CMK (cell line): Measurements from ENCODE around the gene ATG10.
A peak's percentile ranks its signal among the peaks of the same experiment; 100 is the strongest.

Experiments
- DNase-seq: peaks from one replicate; pipeline ENCODE4 v3.0.0-alpha.2; 2010; ENCODE audit warnings: low read depth

ATG10 gene

DNA sequence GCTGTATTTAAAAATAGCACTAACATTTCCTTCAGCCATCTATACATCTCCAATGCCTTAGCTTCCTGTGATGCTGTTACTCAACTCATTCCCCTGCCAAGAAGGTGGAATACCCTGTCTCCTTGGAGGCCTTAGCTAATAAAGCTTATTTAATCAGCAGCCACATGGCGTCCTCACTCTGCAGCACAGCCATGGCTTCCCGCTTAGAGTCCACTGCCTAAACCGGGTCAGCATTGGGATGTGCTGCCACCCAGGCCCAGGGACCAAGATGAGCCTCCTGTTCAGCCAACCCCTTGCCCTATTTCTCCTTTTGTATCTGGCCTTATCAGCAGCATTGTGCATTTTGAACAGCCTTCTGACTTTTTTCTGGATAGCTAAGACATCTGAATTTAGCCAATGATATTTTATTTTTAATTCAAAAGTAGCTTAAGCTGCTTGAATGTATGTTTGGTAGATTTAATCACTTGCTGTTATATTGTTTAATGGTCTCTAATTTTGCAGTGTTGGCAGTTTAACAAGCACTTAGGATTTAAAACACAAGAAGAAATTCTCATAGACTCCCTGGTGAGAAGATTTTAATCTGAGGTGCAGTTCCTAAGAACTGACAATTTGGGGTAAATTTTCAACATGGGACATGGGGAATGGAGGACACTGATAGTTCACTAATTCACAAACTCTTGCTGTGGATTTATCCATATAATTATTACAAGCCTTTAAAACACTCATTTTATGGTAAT, 193.3 kb downstream of the ATG10 start:
- no peak for DNase-seq

DNA sequence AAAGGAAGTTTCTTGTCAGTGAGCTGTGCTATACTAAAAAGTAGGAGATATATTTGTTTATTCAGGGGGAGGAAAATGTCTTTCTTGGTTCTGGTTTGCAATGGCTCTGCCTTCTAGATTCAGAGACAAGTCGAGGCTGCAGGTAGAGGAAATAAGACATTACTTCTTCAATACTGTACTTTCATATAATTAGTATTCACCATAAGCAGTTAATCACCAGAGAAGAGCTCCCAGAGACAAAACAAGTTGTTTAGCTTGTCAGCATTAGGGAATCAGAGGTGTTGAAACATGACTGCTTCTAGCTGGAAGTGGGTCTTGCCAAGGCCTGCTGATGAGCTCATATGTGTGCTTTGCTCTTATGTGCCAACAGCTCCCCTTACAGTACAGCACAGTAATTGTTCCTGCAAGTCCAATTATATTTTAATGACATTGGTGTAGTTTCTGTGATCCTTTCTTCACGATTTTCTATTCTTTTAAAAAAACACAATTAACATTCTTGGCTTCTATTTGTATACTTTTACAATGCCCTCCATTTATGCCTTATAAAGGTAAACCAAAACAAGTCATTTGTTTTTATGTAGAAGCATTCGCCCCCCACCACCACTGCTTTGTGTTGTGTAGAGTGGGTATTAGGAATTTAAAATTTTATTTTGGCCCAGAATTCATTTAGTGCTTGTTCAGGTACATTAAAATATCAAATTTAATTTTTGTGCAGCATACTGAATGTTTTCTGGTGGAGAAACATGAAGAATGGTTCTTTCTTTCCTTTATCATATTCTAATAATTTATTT, 194.1 kb downstream of the ATG10 start:
- DNase-seq = peak; percentile 15

DNA sequence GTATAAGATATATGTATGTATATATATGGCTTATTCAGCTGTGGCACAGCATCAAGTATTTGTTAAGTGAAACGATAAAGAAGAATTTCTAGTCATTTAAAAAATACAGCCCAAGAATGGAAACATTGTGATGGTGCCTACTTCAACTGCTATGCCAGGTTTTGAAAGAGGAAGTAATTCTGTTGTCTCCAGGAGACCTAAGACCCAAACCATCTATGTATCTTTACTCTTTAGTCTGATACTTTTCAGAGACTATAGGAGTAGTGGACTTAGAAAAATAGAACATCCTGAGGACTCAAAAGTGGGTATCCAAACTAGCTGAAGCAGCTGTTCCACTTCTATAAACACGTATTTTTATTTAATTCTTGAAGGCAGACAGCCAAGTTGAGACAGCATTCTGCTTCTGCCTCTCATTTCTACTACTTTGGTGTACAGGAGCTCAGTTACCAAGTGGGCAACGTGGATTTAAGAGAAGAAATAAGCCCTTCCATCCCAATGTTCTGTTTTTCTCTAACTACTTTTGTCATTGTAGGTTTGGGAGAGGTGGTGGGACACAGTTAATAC, 195.6 kb downstream of the ATG10 start:
- no peak for DNase-seq

DNA sequence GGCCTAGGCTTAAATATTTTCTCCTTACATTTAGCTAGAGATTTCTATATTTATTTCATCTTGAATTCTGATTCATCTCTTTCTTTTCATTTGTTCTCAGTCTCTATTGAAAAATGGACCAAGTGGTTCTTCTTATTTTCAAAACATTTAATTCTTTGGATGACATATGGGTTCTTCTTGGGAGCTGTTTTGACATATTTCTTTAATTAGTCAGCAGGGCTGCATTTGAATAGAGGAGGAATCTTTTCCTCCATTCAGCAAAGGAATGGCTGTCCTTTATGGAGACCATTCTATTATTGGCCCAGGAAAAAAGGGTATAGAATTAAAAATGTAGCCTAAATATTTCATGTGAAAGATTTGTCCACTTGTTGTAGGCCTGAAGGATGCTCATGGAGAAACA, 196.5 kb downstream of the ATG10 start:
- no peak for DNase-seq

DNA sequence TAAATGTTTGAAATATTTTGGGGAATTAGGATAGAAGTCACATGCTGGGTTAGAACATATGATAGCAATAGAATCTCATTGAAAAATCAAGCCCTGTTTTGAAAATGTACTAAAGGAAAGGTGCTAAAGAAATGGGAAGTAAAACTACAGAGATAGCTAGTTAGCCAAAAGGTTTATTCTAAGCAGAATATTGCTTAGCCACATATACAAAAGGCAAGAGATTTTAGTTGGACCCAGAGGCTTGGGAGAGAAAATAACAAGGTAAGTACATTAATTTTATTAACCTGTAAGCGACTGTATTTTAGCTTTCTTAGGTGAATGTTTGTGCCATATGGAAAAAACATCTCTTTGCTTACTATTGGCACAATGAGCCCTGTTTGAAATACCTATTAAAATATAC, 198.1 kb downstream of the ATG10 start:
- DNase-seq = no peak

DNA sequence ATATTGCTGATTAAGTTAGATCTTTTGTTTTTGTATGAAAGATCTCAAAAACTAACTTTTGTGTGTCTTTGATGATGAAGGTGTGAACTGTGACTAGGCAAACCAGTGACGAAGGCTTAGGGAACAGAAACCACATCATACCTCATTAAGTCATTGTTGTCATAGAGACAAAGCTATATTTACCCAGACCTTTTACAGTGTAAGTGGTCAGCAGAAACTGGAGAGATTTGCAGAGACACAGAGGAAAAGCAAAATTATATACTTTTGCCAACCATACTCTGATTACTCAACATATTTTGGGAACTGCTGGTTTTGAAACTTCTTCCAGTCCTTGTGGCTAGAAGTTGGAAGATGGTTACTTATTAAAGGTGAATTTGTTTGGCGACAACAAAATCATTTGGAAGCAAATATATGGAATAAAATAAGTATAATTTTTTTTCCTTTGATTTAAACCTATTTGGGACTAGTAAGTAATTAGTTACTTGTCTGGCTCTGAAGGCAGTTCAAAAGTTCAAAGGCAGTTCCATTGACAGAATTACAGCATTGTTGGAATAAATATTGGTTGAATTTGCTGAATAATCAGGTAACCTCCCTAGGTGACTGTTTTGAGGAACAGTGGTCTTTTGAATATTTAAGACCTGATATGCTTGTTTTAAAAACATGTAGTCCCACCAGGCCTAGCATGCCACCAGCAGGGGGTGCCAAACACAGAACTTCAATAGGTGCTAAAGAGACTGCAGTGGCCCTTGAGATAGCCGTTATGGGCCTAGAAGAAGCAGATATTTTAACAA, 202.5 kb downstream of the ATG10 start:
- peak; percentile 25 for DNase-seq

DNA sequence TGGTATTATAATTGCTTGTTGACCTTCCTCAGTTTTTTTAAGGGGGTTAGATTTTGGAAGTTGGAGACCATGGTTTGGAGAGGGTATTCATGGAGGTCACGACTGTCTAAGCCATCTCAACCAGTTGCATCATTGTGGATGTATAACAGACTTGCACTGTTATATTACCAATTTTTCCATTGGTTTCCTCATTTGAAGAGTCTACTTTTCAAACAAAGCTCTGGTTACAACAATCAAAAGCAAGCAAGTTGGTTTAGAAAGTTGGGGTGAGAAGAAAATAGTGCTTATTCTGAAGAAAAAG, 203.0 kb downstream of the ATG10 start:
- no peak for DNase-seq

DNA sequence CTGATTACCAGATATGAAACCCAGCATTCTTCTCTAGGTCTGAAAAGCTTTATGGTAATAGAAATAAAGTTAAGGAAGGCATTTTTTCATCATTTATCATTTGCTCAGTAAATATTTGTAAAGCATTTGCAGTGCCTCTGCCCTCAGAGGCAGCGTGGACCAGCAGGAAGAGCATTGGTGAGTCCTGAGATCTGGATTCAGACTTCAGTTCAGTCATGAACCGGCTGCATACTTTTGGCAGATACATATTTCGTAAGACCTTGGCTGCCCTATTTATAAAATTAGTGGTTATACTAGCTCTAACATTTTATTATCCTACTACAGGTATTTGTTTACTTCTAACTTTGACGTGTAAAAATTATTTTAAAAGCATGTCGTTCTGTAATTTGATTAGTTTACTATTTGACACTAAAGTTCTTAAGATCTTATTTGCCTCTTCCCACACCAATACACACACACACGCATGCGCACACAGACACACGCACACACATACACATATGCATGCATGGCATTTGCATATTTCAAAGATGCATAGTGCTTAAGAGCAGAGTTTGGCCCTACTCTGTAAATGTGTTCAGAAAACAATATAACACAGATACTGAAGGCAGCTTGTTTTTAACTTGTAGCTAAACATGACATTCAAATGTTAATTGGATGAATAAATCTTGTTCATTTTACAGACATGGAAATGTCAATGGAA, 204.4 kb downstream of the ATG10 start:
- no peak for DNase-seq

DNA sequence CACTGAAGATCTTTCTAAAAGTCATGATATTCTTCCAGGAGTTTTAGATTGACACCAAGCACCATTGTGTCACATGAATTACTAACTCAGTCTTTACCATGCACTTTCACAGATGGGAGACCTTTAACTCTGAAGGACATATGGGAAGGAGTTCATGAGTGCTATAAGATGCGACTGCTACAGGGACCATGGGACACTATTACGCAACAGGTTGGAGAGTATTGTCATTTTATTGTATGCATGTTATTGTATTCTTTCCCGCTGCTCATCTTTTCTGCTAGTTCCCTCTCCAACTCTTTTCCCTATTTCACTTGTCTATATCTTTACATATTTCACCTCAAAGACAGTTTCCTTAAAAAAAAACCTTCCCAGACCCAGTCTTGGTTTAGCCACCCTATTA, 206.6 kb downstream of the ATG10 start:
- DNase-seq = no peak

DNA sequence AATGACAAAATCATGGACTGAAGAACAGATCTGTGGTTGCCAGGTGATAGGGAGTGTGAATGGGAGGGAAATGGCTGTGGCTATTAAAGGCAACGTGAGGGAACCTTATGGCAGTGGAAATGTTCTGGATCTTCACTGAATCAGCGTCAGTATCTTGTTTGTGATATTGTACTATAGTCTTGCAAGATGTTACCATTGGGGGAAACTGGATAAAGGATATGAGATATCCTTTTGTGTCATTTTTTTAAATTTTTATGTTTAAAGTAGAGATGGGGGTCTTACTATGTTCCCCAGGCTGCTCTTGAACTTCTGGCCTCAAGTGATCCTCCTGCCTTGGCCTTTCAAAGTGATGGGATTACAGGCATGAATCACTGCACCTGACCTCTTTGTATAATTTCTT, 210.8 kb downstream of the ATG10 start:
- DNase-seq = no peak

DNA sequence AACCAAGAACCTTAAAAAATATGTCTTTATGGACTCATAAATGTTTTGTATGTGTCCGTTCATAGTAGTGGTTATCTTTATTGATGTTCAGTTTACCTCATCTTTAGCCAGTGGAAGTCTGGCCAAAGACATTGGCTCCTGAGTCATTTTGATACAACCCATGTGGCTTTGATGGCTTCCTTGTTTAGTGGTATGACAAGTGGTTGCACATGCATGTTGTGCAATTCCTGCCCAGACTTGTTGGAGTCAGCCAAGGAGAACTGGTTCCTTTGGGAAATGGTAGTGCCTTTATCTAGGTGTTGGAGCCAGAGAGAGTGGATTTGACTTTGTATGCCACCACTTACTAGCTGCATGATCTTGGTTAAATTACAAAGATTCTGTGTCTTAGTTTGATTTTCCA, 212.0 kb downstream of the ATG10 start:
- DNase-seq = no peak

DNA sequence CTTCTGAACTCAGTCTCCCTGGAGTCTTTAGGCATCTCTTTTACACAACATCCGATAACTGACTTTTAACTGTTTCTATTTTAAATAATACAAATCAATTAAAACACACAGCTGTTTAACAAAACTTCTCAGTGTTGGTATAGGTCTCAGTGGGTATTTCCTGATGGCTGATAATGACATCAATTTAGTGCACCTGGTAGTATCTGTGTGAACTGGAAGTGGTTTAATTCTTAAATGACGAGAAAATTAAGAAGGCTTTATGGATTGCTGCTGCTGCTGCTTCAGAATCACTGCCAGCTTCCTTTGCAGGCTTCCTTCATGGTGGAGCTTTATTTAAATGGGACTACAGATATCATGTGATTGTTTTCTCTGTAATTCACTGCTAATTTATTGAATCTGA, 214.0 kb downstream of the ATG10 start:
- no peak for DNase-seq

DNA sequence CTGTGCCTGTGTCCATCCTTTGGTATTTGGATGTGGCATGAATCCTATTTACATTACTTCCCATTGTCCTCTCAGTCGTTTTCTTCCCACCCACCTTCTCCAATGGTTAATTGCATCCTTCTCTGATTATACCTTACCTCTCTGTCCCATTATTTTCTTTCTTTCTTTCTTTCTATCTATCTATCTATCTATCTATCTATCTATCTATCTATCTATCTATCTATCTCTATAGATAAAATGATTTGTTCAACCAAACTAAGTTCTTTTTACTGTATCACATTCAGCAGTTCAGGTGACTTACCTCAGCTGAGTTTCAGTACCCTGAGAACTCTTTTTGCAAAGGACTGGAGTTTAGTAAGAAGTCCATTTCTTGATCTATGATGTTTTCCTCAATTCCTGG, 225.7 kb downstream of the ATG10 start:
- DNase-seq = no peak

DNA sequence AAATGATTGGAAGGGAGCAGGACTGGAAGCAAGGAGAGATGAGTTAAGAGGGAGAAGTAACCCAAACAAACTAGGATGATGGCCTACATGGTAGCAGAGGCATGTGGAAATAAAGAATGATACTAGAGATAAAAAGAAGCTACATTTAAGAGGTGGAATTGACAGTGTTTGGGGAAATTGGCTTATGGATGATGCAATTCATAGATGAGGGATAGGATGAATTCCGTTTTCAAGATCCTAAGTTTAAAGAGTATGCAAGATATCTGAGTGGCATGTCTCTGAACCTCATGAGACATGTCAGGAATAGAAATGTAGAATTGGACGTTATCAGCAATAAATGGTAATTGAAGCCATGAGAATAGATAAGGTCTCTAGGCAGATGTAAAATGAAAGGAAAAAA, 232.7 kb downstream of the ATG10 start:
- DNase-seq = no peak

DNA sequence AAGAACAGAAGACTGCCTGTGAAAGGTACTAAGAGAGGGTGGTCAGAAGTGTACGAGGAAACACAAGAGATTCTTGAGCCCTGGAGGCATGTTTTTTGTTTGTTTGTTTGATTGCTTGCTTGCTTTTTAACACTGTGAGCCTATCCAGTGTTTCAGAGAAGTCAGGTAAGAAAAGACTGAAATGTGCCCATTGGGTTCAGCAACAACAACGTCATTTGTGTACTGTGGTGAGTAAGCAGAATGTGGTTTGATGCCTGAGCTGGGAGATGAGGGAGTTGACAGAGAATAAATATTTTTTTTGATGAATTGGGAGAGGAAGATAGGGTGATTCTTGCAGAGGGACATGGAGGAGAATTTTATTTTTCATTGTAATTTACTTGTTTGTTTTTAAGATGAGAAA, 233.2 kb downstream of the ATG10 start:
- DNase-seq = no peak

DNA sequence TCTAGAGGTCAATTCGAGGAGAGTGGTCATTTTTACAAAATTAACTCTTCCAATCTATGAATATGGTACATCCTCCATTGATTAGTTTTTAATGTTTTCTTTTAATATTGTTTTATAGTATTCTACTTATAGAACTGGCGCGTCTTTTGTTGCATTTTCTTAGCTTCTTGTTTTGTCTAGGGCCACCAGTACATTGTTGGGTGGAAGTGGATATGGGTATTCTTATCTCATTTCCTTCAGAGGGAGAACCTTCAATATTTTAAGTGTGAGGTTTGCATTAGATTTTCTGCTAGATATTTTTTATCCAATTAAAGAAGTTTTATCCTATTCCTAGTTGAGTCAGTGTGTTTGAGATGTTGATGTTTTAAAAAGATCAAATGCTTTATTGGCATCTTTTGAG, 236.5 kb downstream of the ATG10 start:
- DNase-seq = no peak

DNA sequence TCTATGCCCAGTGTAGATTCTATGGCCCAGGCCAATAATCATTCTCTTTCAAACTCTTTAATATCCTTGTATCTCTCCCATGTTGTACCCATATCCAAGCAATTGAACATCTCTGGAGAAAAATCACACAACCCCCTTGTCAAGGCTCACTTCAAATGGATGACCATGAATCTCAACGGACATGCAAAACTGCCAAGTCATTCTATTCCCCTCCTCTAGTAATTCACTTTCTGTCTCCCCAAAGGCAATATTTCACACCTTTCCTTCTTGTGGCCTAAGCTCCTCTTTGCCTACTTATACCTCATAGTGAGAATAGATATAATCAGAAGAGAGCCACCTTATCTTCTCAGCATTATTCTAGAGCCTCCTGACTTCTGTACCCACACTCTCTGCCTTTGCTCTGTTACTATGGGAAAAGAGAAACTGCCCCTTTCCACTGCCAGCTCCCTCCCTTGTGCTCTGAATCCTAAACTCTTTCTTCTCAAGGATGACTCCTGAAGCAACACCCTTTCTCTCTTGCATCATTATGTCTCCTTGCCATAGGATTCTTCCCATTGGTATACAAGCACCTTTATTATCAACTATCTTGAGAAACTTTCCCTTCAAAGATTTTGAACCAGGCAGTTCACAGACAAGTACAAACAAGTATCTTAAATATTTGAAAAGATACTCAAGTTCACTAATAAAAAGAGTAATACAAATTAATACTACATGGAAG, 240.2 kb downstream of the ATG10 start:
- DNase-seq = no peak

DNA sequence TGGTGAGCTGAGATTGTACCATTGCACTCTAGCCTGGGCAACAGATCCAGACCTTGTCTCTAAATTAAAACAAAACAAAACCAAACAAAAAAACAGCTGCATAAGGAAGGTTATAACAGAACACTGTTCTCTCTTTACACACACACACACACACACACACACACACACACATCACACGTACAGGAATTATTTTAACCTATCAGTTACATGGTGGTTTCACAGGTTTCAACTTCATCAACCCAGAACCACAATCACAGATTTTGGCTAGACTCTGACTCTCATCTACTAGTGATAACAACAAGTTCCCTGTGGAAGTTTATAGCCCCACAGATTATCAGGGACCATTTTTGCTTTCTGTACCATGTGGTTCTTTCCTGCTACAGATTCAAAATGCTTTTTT, 246.1 kb downstream of the ATG10 start:
- DNase-seq = no peak

DNA sequence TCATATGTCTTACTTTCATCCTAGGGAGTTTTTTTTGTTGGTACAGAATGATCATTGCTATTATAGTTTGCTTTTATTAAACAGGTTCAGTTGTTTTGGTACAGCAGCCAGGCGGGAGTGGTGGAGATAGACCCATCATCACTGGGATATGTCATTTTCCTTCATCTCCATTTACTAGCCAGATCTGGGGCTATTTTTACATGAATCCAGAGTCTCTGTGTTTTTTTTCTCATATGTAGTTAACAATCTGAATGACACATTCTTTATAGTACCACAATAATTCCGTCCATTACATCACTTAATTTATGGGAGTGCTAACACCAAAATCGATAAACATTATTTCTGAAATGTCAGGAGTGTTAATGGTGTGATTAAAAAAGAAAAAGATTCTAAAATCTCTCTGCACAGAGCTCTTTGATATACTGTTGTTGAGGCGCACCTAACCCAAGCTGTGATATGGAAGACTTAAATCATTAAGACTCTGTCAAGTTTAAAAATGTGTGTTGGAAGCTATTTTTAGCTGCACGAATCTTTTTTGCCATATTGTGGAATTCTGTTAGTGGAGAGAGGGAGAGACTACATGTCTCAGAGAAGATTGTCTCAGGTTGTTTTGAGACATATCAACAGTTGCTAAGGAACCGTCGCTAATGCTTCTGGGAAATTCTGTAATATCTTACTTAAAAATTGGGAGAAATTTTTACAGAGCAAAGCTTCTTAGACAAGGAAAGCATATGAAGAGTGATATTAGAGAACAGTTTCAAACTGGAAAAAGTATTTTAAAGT, 246.7 kb downstream of the ATG10 start:
- no peak for DNase-seq

DNA sequence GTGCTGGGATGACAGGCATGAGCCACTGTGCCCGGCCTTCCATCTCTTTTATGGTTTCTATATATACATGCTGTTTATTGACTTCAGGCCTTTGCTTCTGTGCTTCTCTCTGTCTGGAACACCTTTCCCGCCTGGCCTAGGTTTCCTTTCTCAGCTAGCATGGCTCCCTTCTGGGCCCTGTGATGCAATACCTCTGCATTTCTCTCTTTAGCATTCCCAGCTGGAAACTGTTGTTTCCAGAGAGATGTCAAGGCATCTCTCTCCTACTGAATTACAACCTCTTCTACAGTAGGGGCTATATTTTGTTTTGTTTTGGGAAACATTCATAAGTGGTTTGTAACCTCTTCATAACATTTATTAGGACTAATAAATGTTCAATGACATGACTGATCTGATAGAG, 249.2 kb downstream of the ATG10 start:
- no peak for DNase-seq
